SH-SY5Y (cell line): ENCODE results near the gene PRDM16.

Experiments used
- GATA2 ChIP-seq: IDR thresholded peaks from 2 replicates; pipeline ENCODE4 v1.6.1; 2011; ENCODE audit warnings: mild to moderate bottlenecking, low read depth, low read length
- GATA3 ChIP-seq: IDR thresholded peaks from 2 replicates; pipeline ENCODE4 v1.6.1; 2011; ENCODE audit warnings: low read depth, mild to moderate bottlenecking, low read length, moderate library complexity

- TF ChIP-seq GATA2 (no peak), GATA3 (no peak)
Observed at GRCh38 chr1:3240524-3241235, 171.7 kb downstream of the PRDM16 start.
